ENCODE results near the gene MED26. TPM values are rescaled to one million over a fixed set of nuclear protein-coding genes. Genes with fewer than 3 reads are reported as not detected.

MED26 gene
- total RNA-seq, 1 donor from 2014 or later: 11.3 TPM

GRCh38 chr19:16638666-16639065 lies 10.7 kb upstream of the MED26 start:
- no peaks in the 10 kb centered on the region for H3K27me3 ChIP-seq
- H3K27ac ChIP-seq: no peak overlapping the region
- H3K9me3 ChIP-seq: no peaks in the 10 kb centered on the region
- DNase-seq (ENCODE audit: extremely low spot score in 2 of 2): no peak
- TF ChIP-seq CTCF (IDR thresholded peaks at IDR 0.05): no peak
- TF ChIP-seq POLR2A (IDR thresholded peaks at IDR 0.05): no peak
- no peak for TF ChIP-seq POLR2AphosphoS5 (IDR thresholded peaks at IDR 0.05; ENCODE audit: insufficient read depth in 1 of 2, low read depth in 1 of 2)
- H3K4me3 ChIP-seq: no peak overlapping the region
- H3K36me3 ChIP-seq: peaks cover 0 to 48% of the 10 kb centered on the region in 2 donors
- H3K4me1 ChIP-seq: no peaks in the 10 kb centered on the region
- intact Hi-C loops (cut with DNase I): no loop called here

DNA sequence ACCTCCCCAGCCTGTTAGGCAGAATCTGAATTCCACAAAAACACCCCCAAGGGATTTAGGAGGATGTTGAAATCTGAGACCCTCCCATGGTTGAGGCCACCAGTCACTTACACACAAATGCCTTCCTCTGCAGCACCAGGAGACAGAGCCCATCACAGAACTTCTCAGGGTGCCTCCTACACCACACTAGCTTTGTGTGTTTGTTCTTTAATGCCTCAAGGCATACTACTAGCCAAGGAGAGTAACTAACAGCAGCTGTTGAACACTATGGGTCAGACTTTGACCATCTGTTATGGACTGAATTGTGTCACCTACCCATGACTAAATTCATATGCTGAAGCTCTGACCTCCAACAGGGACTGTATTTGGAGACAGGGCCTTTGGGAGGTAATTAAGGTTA lies 9.5 kb upstream of the MED26 start:
- TF ChIP-seq CTCF (IDR thresholded peaks at IDR 0.05) (no peak), POLR2A (IDR thresholded peaks at IDR 0.05) (no peak), POLR2AphosphoS5 (IDR thresholded peaks at IDR 0.05; ENCODE audit: insufficient read depth in 1 of 2, low read depth in 1 of 2) (no peak)
- Histone ChIP-seq H3K36me3 (peaks cover 0 to 46% of the 10 kb centered on the region in 2 donors), H3K4me3 (no peak overlapping the region), H3K27ac (no peak overlapping the region), H3K4me1 (no peaks in the 10 kb centered on the region), H3K9me3 (no peaks in the 10 kb centered on the region), H3K27me3 (no peaks in the 10 kb centered on the region)
- intact Hi-C loops (cut with DNase I): no loop called here
- no peak for DNase-seq (ENCODE audit: extremely low spot score in 2 of 2)

DNA sequence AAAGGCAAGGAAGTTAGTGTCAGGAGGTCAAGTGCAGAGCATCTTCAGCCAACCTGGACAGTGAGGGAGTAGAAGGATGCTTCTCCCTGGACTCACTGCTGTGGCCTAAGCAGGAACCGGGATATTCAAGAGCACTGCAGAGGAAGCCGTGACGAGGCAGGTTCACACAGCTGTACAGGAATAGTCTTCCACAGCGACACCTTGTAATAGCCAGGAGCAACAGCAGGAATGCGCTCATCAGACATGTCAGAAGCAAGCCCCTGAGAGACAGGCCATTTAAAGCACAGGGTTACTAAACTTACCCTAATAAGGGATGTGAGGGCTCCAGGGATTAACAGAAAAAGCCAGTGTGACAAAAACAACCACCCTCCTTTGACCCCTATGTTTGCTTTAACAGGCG lies 3.5 kb upstream of the MED26 start:
- no peak for TF ChIP-seq CTCF (IDR thresholded peaks at IDR 0.05)
- no peak for TF ChIP-seq POLR2A (IDR thresholded peaks at IDR 0.05)
- no peak for TF ChIP-seq POLR2AphosphoS5 (IDR thresholded peaks at IDR 0.05; ENCODE audit: insufficient read depth in 1 of 2, low read depth in 1 of 2)
- DNase-seq (ENCODE audit: extremely low spot score in 2 of 2): no peak
- Histone ChIP-seq H3K27ac (no peak overlapping the region), H3K36me3 (peaks cover 0 to 29% of the 10 kb centered on the region in 2 donors), H3K4me3 (no peak overlapping the region), H3K27me3 (no peaks in the 10 kb centered on the region), H3K4me1 (peaks cover 22% of the 10 kb centered on the region), H3K9me3 (no peaks in the 10 kb centered on the region)
- intact Hi-C loops (cut with DNase I): no loop called here

DNA sequence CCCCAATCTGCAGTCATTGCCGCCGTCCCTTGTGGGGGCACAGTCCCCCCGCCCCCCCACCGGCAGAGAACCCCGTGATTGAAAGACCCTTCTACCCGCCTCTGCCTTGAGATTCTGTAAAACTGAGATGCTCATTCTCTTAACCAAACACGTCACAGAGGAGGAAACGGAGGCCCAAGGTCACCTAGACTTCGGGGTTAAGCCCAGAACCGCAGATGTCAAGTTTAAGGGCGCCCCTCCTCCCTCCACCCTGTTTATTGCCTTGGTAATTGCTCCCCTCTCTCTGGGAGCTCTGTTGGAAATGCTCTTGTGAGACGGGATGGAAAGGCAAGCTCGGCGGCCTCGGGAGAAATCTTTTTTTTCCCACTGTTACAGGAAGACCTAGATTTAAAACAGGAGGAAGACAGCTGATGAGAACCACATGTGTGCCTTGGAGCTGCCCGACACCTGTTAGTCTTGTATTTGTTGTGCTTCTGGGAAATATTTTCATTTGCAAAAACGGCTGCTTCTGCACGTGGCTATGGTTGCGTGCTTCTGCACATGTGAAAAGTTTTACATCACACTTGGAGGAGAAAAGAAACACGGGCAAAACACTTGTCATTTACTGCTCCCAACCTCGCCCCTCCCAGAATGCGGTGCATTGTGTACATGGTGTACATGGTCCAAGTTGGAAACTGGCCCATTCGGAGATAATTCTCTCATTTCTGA lies 1.1 kb upstream of the MED26 start:
- peaks cover 0 to 16% of the 10 kb centered on the region in 2 donors for H3K36me3 ChIP-seq
- DNase-seq (ENCODE audit: extremely low spot score in 2 of 2): no peak
- intact Hi-C loops (cut with DNase I): loop anchor here (2.0 kb wide), 1 partner anchor 56 kb away; the partner anchor contains the start of gene SLC35E1

More for the DNA sequence above, 1.1 kb upstream of the MED26 start:
- TF ChIP-seq CTCF (IDR thresholded peaks at IDR 0.05) (no peak), POLR2A (IDR thresholded peaks at IDR 0.05) (no peak), POLR2AphosphoS5 (IDR thresholded peaks at IDR 0.05; ENCODE audit: insufficient read depth in 1 of 2, low read depth in 1 of 2) (no peak)
- Histone ChIP-seq H3K27ac (peak overlapping the region; percentile 93), H3K9me3 (no peaks in the 10 kb centered on the region), H3K27me3 (no peaks in the 10 kb centered on the region), H3K4me3 (peak overlapping the region; percentile 97 to 100), H3K4me1 (peaks cover 34% of the 10 kb centered on the region)

All from vagina (tissue), 2 donors.